HepG2 (cell line): ENCODE measurements around the gene WDR62. TPM values are rescaled to one million over a fixed set of nuclear protein-coding genes. Genes with fewer than 3 reads are reported as not detected.

Experiments used
- FOXJ3 ChIP-seq: sonication (generic); formaldehyde crosslinking; IDR thresholded peaks from 2 replicates; pipeline ENCODE4 v1.4.0; 2020; ENCODE audit warnings: missing genetic modification reagents, mild to moderate bottlenecking, borderline replicate concordance
- FOXP4 ChIP-seq: sonication (generic); formaldehyde crosslinking; IDR thresholded peaks from 2 replicates; pipeline ENCODE4 v1.4.0; 2020; ENCODE audit warnings: missing genetic modification reagents
- KDM5B ChIP-seq: sonication (generic); formaldehyde crosslinking; IDR thresholded peaks from 2 replicates; pipeline ENCODE4 v1.4.0; 2020; ENCODE audit warnings: missing genetic modification reagents, mild to moderate bottlenecking, borderline replicate concordance
- MIER2 ChIP-seq: IDR thresholded peaks from 2 replicates; pipeline ENCODE4 v1.6.1; 2016; ENCODE audit warnings: missing biosample characterization, missing genetic modification reagents
- MYNN ChIP-seq: sonication (generic); formaldehyde crosslinking; IDR thresholded peaks from 2 replicates; pipeline ENCODE4 v1.4.0; 2020; ENCODE audit warnings: mild to moderate bottlenecking, low read depth, missing genetic modification reagents
- NR2C2 ChIP-seq: sonication (generic); formaldehyde crosslinking; IDR thresholded peaks from 2 replicates; pipeline ENCODE4 v1.4.0; 2020; ENCODE audit warnings: missing genetic modification reagents, mild to moderate bottlenecking, moderate library complexity, borderline replicate concordance
- YEATS4 ChIP-seq: sonication (generic); formaldehyde crosslinking; IDR thresholded peaks from 2 replicates; pipeline ENCODE4 v1.4.0; 2020; ENCODE audit warnings: missing genetic modification reagents, borderline replicate concordance
- ZBTB39 ChIP-seq: sonication (generic); formaldehyde crosslinking; IDR thresholded peaks from 2 replicates; pipeline ENCODE4 v1.5.0; 2020; ENCODE audit warnings: missing genetic modification reagents
- ZBTB44 ChIP-seq: sonication (generic); formaldehyde crosslinking; IDR thresholded peaks from 2 replicates; pipeline ENCODE4 v1.4.0; 2020; ENCODE audit warnings: missing genetic modification reagents
- ZNF143 ChIP-seq: sonication (generic); formaldehyde crosslinking; IDR thresholded peaks from 2 replicates; pipeline ENCODE4 v1.4.0; 2020; ENCODE audit warnings: missing genetic modification reagents
- ZNF337 ChIP-seq: sonication (generic); formaldehyde crosslinking; IDR thresholded peaks from 2 replicates; pipeline ENCODE4 v1.5.1; 2020; ENCODE audit warnings: missing genetic modification reagents, low read depth, mild to moderate bottlenecking, borderline replicate concordance
- ZNF607 ChIP-seq: sonication (generic); formaldehyde crosslinking; IDR thresholded peaks from 2 replicates; pipeline ENCODE4 v1.5.1; 2020; ENCODE audit warnings: missing genetic modification reagents, mild to moderate bottlenecking, borderline replicate concordance
- ZNF614 ChIP-seq: IDR thresholded peaks from 2 replicates; pipeline ENCODE4 v1.6.1; 2018; ENCODE audit warnings: missing biosample characterization, missing genetic modification reagents, inconsistent platforms, borderline replicate concordance
- polyA plus RNA-seq, 8 experiments: library from polyadenylated mRNA; depleted of rRNA in 3 of 8; stranded (reverse) in 7 of 8; unstranded in 1 of 8; fragments of >200 nt; fragmentation: Illumina TruSeq in 4 of 8; extraction: Trizol in 4 of 8; gene quantifications; 2 replicates each; pipeline versions ENCODE4 v1.2.1 to v1.2.3, GENCODE V29; 2011 to 2016; ENCODE audit warnings: low read depth in 4 of 8, missing spikeins in 1 of 8, mixed read lengths in 1 of 8; ENCODE audit not compliant: insufficient read depth in 1 of 8
- total RNA-seq, 5 experiments: library from RNA; depleted of rRNA; stranded (reverse); fragments of >200 nt; fragmentation: Illumina TruSeq; extraction: Trizol; gene quantifications; 2 replicates each; pipeline ENCODE4 v1.2.3, GENCODE V29; 2016; ENCODE audit warnings: low read depth in 1 of 5
- TF ChIP-seq, protein P1 (sequence below): sonication (generic); formaldehyde crosslinking; IDR thresholded peaks from 2 replicates; pipeline ENCODE4 v1.5.1; 2020; ENCODE audit warnings: missing genetic modification reagents, mild to moderate bottlenecking, borderline replicate concordance
- TF ChIP-seq, protein P2 (sequence below): sonication (generic); formaldehyde crosslinking; IDR thresholded peaks from 2 replicates; pipeline ENCODE4 v1.5.0; 2020; ENCODE audit warnings: missing genetic modification reagents
- TF ChIP-seq, protein P3 (sequence below): sonication (generic); formaldehyde crosslinking; IDR thresholded peaks from 2 replicates; pipeline ENCODE4 v1.8.1; 2022; ENCODE audit warnings: mild to moderate bottlenecking, missing genetic modification reagents

The WDR62 gene
- total and polyA plus RNA-seq, 2 of the 13 experiments (the other 11 are each of a cell fraction or from before 2014, with no cell fraction given) = 5.8 to 12.5 TPM

DNA sequence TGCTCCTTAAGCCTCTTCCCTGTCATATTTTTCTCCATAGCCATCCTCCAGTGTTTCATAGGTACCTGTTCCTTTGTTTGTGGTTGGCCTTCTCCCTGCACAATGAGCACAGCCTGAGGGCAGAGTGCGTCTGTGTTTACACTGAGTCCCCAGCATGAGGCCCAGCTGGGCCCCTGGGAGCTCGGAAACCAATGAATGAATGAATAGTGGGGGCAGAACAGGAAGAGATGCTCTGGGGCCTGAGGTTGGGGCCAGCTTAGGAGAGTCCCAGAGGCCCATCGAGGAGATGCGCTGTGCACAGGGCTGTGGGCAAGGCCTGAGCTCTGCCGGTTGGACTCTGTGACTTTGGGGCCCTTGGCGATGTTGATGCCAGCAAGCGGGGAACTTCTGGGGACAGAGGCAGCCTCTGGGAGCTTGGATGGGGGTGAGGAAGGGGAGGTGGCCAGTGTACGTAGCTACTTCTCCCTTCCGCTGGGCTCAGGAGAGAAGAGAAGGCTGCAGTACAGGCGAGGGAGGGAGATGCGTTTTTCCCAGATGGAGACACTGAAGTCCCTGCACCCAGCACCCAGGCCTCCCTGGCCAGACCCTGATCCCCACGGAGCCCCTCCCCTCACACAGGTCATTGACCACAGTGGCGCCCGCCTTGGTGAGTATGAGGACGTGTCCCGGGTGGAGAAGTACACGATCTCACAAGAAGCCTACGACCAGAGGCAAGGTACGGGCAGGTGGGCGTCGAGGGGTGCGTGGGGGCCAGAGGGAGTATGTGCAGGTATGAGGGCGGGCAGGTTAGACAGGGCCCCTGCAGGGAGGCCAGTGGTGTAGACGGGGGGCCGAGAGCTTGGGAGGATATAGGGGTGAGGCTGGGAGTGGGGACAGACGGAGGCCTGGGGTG is 65.6 kb downstream of the WDR62 start (continued):
- TF ChIP-seq, protein P1, sequence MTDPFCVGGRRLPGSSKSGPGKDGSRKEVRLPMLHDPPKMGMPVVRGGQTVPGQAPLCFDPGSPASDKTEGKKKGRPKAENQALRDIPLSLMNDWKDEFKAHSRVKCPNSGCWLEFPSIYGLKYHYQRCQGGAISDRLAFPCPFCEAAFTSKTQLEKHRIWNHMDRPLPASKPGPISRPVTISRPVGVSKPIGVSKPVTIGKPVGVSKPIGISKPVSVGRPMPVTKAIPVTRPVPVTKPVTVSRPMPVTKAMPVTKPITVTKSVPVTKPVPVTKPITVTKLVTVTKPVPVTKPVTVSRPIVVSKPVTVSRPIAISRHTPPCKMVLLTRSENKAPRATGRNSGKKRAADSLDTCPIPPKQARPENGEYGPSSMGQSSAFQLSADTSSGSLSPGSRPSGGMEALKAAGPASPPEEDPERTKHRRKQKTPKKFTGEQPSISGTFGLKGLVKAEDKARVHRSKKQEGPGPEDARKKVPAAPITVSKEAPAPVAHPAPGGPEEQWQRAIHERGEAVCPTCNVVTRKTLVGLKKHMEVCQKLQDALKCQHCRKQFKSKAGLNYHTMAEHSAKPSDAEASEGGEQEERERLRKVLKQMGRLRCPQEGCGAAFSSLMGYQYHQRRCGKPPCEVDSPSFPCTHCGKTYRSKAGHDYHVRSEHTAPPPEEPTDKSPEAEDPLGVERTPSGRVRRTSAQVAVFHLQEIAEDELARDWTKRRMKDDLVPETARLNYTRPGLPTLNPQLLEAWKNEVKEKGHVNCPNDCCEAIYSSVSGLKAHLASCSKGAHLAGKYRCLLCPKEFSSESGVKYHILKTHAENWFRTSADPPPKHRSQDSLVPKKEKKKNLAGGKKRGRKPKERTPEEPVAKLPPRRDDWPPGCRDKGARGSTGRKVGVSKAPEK = no peak
- TF ChIP-seq MYNN (CRISPR knock-in tag) = no peak
- TF ChIP-seq, protein P2, sequence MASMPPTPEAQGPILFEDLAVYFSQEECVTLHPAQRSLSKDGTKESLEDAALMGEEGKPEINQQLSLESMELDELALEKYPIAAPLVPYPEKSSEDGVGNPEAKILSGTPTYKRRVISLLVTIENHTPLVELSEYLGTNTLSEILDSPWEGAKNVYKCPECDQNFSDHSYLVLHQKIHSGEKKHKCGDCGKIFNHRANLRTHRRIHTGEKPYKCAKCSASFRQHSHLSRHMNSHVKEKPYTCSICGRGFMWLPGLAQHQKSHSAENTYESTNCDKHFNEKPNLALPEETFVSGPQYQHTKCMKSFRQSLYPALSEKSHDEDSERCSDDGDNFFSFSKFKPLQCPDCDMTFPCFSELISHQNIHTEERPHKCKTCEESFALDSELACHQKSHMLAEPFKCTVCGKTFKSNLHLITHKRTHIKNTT (CRISPR knock-in tag) = no peak
- TF ChIP-seq ZNF143 (CRISPR knock-in tag) = peak; percentile 72
- 0 out of 2 replicates have a peak, but pooled peaks have one; percentile 39 for TF ChIP-seq MIER2 (CRISPR knock-in tag)
- TF ChIP-seq FOXP4 = peak; percentile 95
- TF ChIP-seq ZNF337 (CRISPR knock-in tag) = no peak
- no peak for TF ChIP-seq ZBTB44 (CRISPR knock-in tag)
- no peak for TF ChIP-seq ZBTB39 (CRISPR knock-in tag)
- TF ChIP-seq FOXJ3 (CRISPR knock-in tag) = peak; percentile 60; the same call in 1 of the 2 replicates
- TF ChIP-seq ZNF607 (CRISPR knock-in tag) = no peak
- peak; percentile 29; the same call in 1 of the 2 replicates for TF ChIP-seq KDM5B (CRISPR knock-in tag)
- TF ChIP-seq ZNF614 (CRISPR knock-in tag) = peak; percentile 71; the same call in 1 of the 2 replicates
- TF ChIP-seq, protein P3, sequence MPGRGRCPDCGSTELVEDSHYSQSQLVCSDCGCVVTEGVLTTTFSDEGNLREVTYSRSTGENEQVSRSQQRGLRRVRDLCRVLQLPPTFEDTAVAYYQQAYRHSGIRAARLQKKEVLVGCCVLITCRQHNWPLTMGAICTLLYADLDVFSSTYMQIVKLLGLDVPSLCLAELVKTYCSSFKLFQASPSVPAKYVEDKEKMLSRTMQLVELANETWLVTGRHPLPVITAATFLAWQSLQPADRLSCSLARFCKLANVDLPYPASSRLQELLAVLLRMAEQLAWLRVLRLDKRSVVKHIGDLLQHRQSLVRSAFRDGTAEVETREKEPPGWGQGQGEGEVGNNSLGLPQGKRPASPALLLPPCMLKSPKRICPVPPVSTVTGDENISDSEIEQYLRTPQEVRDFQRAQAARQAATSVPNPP (CRISPR knock-in tag) = peak; percentile 74; the same call in 1 of the 2 replicates
- TF ChIP-seq YEATS4 (CRISPR knock-in tag) = peak; percentile 90
- TF ChIP-seq NR2C2 (CRISPR knock-in tag) = peak; percentile 74
